ENCODE data around the gene MBD6. TPM values are rescaled to one million over a fixed set of nuclear protein-coding genes. Genes with fewer than 3 reads are reported as not detected.
"Not testable (repeated sequence)": the region's sequence is repeated elsewhere in the genome, so short reads cannot be mapped to it uniquely, and the experiment has no call there.

The MBD6 gene
- total RNA-seq, 4 donors from 2014 or later: 38.0 to 144 (median 71.5) TPM

- DNase-seq: no peak
- Histone ChIP-seq H3K4me1 (no peaks in the 10 kb centered on the region), H3K27me3 (no peaks in the 10 kb centered on the region), H3K4me3 (no peak overlapping the region), H3K27ac (no peak overlapping the region), H3K36me3 (no peaks in the 10 kb centered on the region), H3K9me3 (no peaks in the 10 kb centered on the region)
- TF ChIP-seq, protein P1, sequence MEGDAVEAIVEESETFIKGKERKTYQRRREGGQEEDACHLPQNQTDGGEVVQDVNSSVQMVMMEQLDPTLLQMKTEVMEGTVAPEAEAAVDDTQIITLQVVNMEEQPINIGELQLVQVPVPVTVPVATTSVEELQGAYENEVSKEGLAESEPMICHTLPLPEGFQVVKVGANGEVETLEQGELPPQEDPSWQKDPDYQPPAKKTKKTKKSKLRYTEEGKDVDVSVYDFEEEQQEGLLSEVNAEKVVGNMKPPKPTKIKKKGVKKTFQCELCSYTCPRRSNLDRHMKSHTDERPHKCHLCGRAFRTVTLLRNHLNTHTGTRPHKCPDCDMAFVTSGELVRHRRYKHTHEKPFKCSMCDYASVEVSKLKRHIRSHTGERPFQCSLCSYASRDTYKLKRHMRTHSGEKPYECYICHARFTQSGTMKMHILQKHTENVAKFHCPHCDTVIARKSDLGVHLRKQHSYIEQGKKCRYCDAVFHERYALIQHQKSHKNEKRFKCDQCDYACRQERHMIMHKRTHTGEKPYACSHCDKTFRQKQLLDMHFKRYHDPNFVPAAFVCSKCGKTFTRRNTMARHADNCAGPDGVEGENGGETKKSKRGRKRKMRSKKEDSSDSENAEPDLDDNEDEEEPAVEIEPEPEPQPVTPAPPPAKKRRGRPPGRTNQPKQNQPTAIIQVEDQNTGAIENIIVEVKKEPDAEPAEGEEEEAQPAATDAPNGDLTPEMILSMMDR (IDR thresholded peaks at IDR 0.05): no peak
- no peak for TF ChIP-seq POLR2A (IDR thresholded peaks at IDR 0.05)
Observed at GRCh38 chr12:57558864-57559263, 36.2 kb downstream of the MBD6 start.

- no peak for DNase-seq
- Histone ChIP-seq H3K4me3 (no peak overlapping the region), H3K4me1 (no peaks in the 10 kb centered on the region), H3K36me3 (no peaks in the 10 kb centered on the region), H3K27me3 (no peaks in the 10 kb centered on the region), H3K27ac (no peak overlapping the region), H3K9me3 (no peaks in the 10 kb centered on the region)
- TF ChIP-seq, protein P1 (IDR thresholded peaks at IDR 0.05): no peak
- no peak for TF ChIP-seq POLR2A (IDR thresholded peaks at IDR 0.05)
Observed at GRCh38 chr12:57560516-57560915, 37.9 kb downstream of the MBD6 start.

- not testable (repeated sequence) for H3K27ac ChIP-seq, DNase-seq, H3K4me3 ChIP-seq, H3K27me3 ChIP-seq, H3K36me3 ChIP-seq, H3K4me1 ChIP-seq, H3K9me3 ChIP-seq
Observed at GRCh38 chr12:57561117-57561516, 38.5 kb downstream of the MBD6 start.

DNA sequence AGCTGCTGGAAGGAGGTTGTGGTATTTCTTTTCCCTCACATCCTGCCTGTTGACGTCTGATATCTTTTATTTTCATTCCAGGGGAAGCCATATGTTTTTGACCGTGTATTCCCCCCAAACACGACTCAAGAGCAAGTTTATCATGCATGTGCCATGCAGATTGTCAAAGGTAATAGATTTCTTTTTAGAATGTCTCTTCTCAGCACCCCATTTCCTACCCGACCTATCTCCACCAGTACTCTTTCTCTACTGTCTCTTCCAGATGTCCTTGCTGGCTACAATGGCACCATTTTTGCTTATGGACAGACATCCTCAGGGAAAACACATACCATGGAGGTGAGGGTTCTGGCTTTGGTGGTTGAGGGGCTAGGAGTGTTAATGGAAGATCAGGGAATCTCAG lies 40.7 kb downstream of the MBD6 start:
- TF ChIP-seq POLR2A (IDR thresholded peaks at IDR 0.05): no peak
- TF ChIP-seq, protein P1 (IDR thresholded peaks at IDR 0.05): no peak
- Histone ChIP-seq H3K36me3 (no peaks in the 10 kb centered on the region), H3K4me1 (no peaks in the 10 kb centered on the region), H3K4me3 (no peak overlapping the region), H3K9me3 (no peaks in the 10 kb centered on the region), H3K27ac (no peak overlapping the region), H3K27me3 (no peaks in the 10 kb centered on the region)
- DNase-seq: no peak

DNA sequence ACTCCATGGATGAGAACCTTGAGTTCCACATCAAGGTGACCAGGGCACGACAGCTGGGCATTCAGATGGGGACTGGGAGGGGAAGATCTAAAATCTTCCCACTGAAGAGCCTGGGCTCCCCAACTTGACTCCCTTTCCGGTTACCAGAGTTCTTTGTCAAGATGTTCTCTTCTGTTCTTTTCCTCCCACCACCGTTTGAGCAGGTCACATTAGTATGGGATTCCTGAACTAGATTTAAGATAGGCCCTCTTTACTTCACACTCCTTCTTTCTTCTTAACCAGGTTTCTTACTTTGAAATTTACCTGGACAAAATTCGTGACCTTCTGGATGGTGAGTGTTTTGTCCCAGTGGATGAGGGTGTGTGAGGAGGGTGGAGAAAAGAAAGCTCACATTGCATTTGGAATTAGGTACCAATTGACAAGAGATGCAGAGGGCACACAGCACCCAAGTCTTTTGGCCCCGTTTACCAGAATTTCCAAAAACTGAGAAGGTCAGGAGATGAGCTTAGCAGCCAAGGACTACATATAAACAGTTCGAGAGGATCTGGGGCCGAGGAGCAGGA lies 41.6 kb downstream of the MBD6 start:
- no peak overlapping the region for H3K4me3 ChIP-seq
- no peaks in the 10 kb centered on the region for H3K9me3 ChIP-seq
- no peaks in the 10 kb centered on the region for H3K36me3 ChIP-seq
- H3K27me3 ChIP-seq: no peaks in the 10 kb centered on the region
- DNase-seq: no peak
- TF ChIP-seq, protein P1 (IDR thresholded peaks at IDR 0.05): no peak
- TF ChIP-seq POLR2A (IDR thresholded peaks at IDR 0.05): no peak
- H3K27ac ChIP-seq: no peak overlapping the region
- H3K4me1 ChIP-seq: no peaks in the 10 kb centered on the region

- DNase-seq: no peak
- Histone ChIP-seq H3K4me1 (no peaks in the 10 kb centered on the region), H3K27ac (no peak overlapping the region), H3K27me3 (no peaks in the 10 kb centered on the region), H3K4me3 (no peak overlapping the region), H3K9me3 (no peaks in the 10 kb centered on the region), H3K36me3 (no peaks in the 10 kb centered on the region)
- TF ChIP-seq POLR2A (IDR thresholded peaks at IDR 0.05): no peak
- TF ChIP-seq, protein P1 (IDR thresholded peaks at IDR 0.05): no peak
Observed at GRCh38 chr12:57568838-57569237, 46.2 kb downstream of the MBD6 start.

Data from Peyer's patch (tissue), 4 donors.